H1 (cell line): ENCODE measurements around the gene TDP1. TPM values are rescaled to one million over a fixed set of nuclear protein-coding genes. Genes with fewer than 3 reads are reported as not detected.

Experiments used
- CTCF ChIA-PET: fragments of 300-600 bp; sonication (Branson Sonifier 250); formaldehyde crosslinking; loops from one replicate; lab custom pipeline; 2021; ENCODE audit not compliant: partially characterized antibody; lab: Charles Lee
- POLR2A ChIA-PET: fragments of 300-600 bp; sonication (Branson Sonifier 250); formaldehyde crosslinking; loops from one replicate; lab custom pipeline; 2021; ENCODE audit warnings: inconsistent platforms; ENCODE audit not compliant: partially characterized antibody; lab: Charles Lee
- DNase-seq, 2 experiments: peaks; one replicate each; pipeline versions ENCODE4 v3.0.0 to v3.0.0-alpha.2; 2010 to 2022; ENCODE audit warnings: low spot score in 2 of 2, low read depth in 1 of 2, mixed read lengths in 1 of 2
- FAIRE-seq: peaks from 2 replicates; lab custom pipeline; 2011; peaks lifted over from hg19 to GRCh38; lab: Jason Lieb, UNC
- H2AFZ ChIP-seq: 2 replicates; pipeline ENCODE4 v1.8.1; 2012; ENCODE audit warnings: low read length, inconsistent platforms
- H2AK5ac ChIP-seq: 2 replicates; pipeline ENCODE4 v1.6.1; 2013; ENCODE audit warnings: low read depth, low read length
- H2BK120ac ChIP-seq: replicated peaks from 2 replicates; pipeline ENCODE3; 2013; ENCODE audit warnings: low read depth, low read length, inconsistent platforms
- H2BK12ac ChIP-seq: 2 replicates; pipeline ENCODE4 v1.6.1; 2013; ENCODE audit warnings: low read depth, low read length
- H2BK15ac ChIP-seq: 2 replicates; pipeline ENCODE4 v1.6.1; 2013; ENCODE audit warnings: low read length
- H2BK20ac ChIP-seq: 2 replicates; pipeline ENCODE4 v1.6.1; 2013; ENCODE audit warnings: low read length
- H2BK5ac ChIP-seq: 2 replicates; pipeline ENCODE4 v1.6.1; 2013; ENCODE audit warnings: low read depth, low read length
- H3K14ac ChIP-seq: 2 replicates; pipeline ENCODE4 v1.6.1; 2013; ENCODE audit warnings: inconsistent platforms; ENCODE audit not compliant: insufficient read length
- H3K18ac ChIP-seq: 2 replicates; pipeline ENCODE4 v1.6.1; 2013; ENCODE audit warnings: low read length; ENCODE audit errors: extremely low read depth
- H3K23ac ChIP-seq: 2 replicates; pipeline ENCODE4 v1.6.1; 2013; ENCODE audit warnings: inconsistent platforms; ENCODE audit not compliant: insufficient read length
- H3K23me2 ChIP-seq: 2 replicates; pipeline ENCODE4 v1.6.1; 2013; ENCODE audit warnings: low read depth, low read length
- H3K27ac ChIP-seq: 2 replicates; pipeline ENCODE4 v1.6.1; 2011; ENCODE audit warnings: low read depth, low read length, inconsistent platforms
- H3K27me3 ChIP-seq, 4 experiments: replicated peaks in 1 of 4; 1 replicate in 1 of 4; 2 replicates in 3 of 4; pipeline versions ENCODE4 v1.6.1 to v1.8.1; 2011 to 2013; ENCODE audit warnings: low read length in 3 of 4, mild to moderate bottlenecking in 3 of 4, inconsistent platforms in 2 of 4, mixed read lengths in 2 of 4, moderate library complexity in 1 of 4; ENCODE audit not compliant: control insufficient read depth in 3 of 4, insufficient read depth in 3 of 4; ENCODE audit errors: extremely low read depth in 1 of 4
- H3K36me3 ChIP-seq, 4 experiments: 2 replicates each; pipeline versions ENCODE4 v1.6.1 to v1.8.1; 2011 to 2013; ENCODE audit warnings: mild to moderate bottlenecking in 4 of 4, low read length in 3 of 4, moderate library complexity in 2 of 4, control low read depth in 1 of 4, inconsistent platforms in 1 of 4; ENCODE audit not compliant: insufficient read depth in 4 of 4, control insufficient read depth in 2 of 4
- H3K4ac ChIP-seq: replicated peaks from 2 replicates; pipeline ENCODE3; 2013; ENCODE audit warnings: low read length, low read depth, mixed read lengths, inconsistent platforms; ENCODE audit not compliant: insufficient read length
- H3K4me1 ChIP-seq, 4 experiments: replicated peaks in 1 of 4; 1 replicate in 1 of 4; 2 replicates in 3 of 4; pipeline versions ENCODE4 v1.6.1 to v1.8.1; 2011 to 2013; ENCODE audit warnings: low read length in 3 of 4, inconsistent platforms in 2 of 4, mixed read lengths in 1 of 4; ENCODE audit not compliant: insufficient read depth in 4 of 4, control insufficient read depth in 3 of 4
- H3K4me2 ChIP-seq, 2 experiments: 2 replicates each; pipeline versions ENCODE4 v1.6.1 to v1.8.1; 2011 to 2013; ENCODE audit warnings: low read depth in 2 of 2, low read length in 2 of 2, control low read depth in 1 of 2, inconsistent platforms in 1 of 2, mild to moderate bottlenecking in 1 of 2; ENCODE audit not compliant: insufficient read depth in 1 of 2
- H3K4me3 ChIP-seq, 4 experiments: fragments of 200-600, 300-600 bp in 1 of 4; sonication (generic), shearing (Covaris generic), sonication (Bioruptor Twin) in 1 of 4; 2 replicates each; pipeline versions ENCODE4 v1.5.1 to v1.8.1; 2011 to 2016; ENCODE audit warnings: low read length in 4 of 4, low read depth in 3 of 4, control low read depth in 2 of 4, inconsistent platforms in 2 of 4, mild to moderate bottlenecking in 2 of 4, mixed read lengths in 1 of 4, moderate library complexity in 1 of 4; ENCODE audit not compliant: insufficient read depth in 2 of 4; ENCODE audit errors: extremely low read depth in 1 of 4
- H3K56ac ChIP-seq: replicated peaks from 2 replicates; pipeline ENCODE3; 2013; ENCODE audit warnings: low read depth, mild to moderate bottlenecking, mixed read lengths, low read length, inconsistent platforms; ENCODE audit not compliant: insufficient read length
- H3K79me1 ChIP-seq: 2 replicates; pipeline ENCODE4 v1.6.1; 2013; ENCODE audit warnings: low read depth, low read length, control low read depth
- H3K79me2 ChIP-seq, 2 experiments: 2 replicates each; pipeline versions ENCODE4 v1.6.1 to v1.8.1; 2012 to 2013; ENCODE audit warnings: low read length in 2 of 2, mild to moderate bottlenecking in 2 of 2, inconsistent platforms in 1 of 2; ENCODE audit not compliant: insufficient read depth in 2 of 2, control insufficient read depth in 1 of 2
- H3K9ac ChIP-seq, 4 experiments: replicated peaks in 1 of 4; 1 replicate in 1 of 4; 2 replicates in 3 of 4; pipeline versions ENCODE4 v1.6.1 to v1.8.1; 2011 to 2013; ENCODE audit warnings: low read depth in 3 of 4, low read length in 3 of 4, control low read depth in 2 of 4, mild to moderate bottlenecking in 2 of 4, moderate library complexity in 2 of 4, inconsistent platforms in 1 of 4; ENCODE audit errors: extremely low read depth in 1 of 4
- H3K9me3 ChIP-seq, 2 experiments: 2 replicates each; pipeline versions ENCODE4 v1.6.1 to v1.8.1; 2012 to 2013; ENCODE audit warnings: mild to moderate bottlenecking in 2 of 2, moderate library complexity in 2 of 2, control low read depth in 1 of 2, inconsistent platforms in 1 of 2, low read depth in 1 of 2, low read length in 1 of 2, mixed read lengths in 1 of 2; ENCODE audit not compliant: insufficient read depth in 2 of 2
- H4K20me1 ChIP-seq, 2 experiments: replicated peaks in 1 of 2; 2 replicates each; pipeline versions ENCODE3 to v1.8.1; 2011 to 2013; ENCODE audit warnings: inconsistent platforms in 2 of 2, low read length in 2 of 2, mild to moderate bottlenecking in 1 of 2; ENCODE audit not compliant: insufficient read depth in 2 of 2, control insufficient read depth in 1 of 2
- H4K5ac ChIP-seq: 2 replicates; pipeline ENCODE4 v1.6.1; 2013; ENCODE audit warnings: low read length, low read depth, mixed read lengths, inconsistent platforms; ENCODE audit not compliant: insufficient read length
- H4K8ac ChIP-seq: 2 replicates; pipeline ENCODE4 v1.8.0; 2013; ENCODE audit warnings: mild to moderate bottlenecking, moderate library complexity, low read length, inconsistent platforms; ENCODE audit not compliant: insufficient read depth; ENCODE audit errors: extremely low read depth
- H4K91ac ChIP-seq: replicated peaks from 2 replicates; pipeline ENCODE3; 2013; ENCODE audit warnings: low read length, mixed read lengths, inconsistent platforms; ENCODE audit not compliant: insufficient read length
- CHD2 ChIP-seq: IDR thresholded peaks from 2 replicates; pipeline ENCODE4 v1.6.1; 2012; ENCODE audit warnings: low read length, improper control_type of control experiment
- NANOG ChIP-seq: IDR thresholded peaks from 2 replicates; pipeline ENCODE4 v1.6.1; 2011; ENCODE audit warnings: low read length, low read depth, mild to moderate bottlenecking, inconsistent platforms; ENCODE audit not compliant: insufficient read depth, poor library complexity, severe bottlenecking
- RAD21 ChIP-seq, 2 experiments: IDR thresholded peaks in 1 of 2; conservative IDR thresholded peaks in 1 of 2; 2 replicates each; pipeline ENCODE4 v1.6.1; 2011; ENCODE audit warnings: low read depth in 2 of 2, low read length in 2 of 2, improper control_type of control experiment in 1 of 2, inconsistent platforms in 1 of 2, mild to moderate bottlenecking in 1 of 2, moderate library complexity in 1 of 2
- SP4 ChIP-seq: IDR thresholded peaks from 2 replicates; pipeline ENCODE4 v1.6.1; 2012; ENCODE audit warnings: low read length, inconsistent platforms
- TEAD4 ChIP-seq: IDR thresholded peaks from 2 replicates; pipeline ENCODE4 v1.6.1; 2012; ENCODE audit warnings: low read depth, low read length, inconsistent platforms, mixed read lengths
- YY1 ChIP-seq: IDR thresholded peaks from 2 replicates; pipeline ENCODE4 v1.6.1; 2011; ENCODE audit warnings: low read depth, mild to moderate bottlenecking, low read length
- WGBS, 2 experiments: shearing (Covaris generic) in 1 of 2; methylation state at CpG; one replicate each; pipeline versions ENCODE4 v1.1.6 to v1.1.7; 2013 to 2015; ENCODE audit warnings: low lambda C conversion rate in 2 of 2, mixed read lengths in 2 of 2, inconsistent platforms in 1 of 2, low coverage in 1 of 2, missing lambda C conversion rate in 1 of 2; ENCODE audit not compliant: insufficient replicate concordance in 2 of 2, insufficient coverage in 1 of 2, insufficient read length in 1 of 2; ENCODE audit errors: extremely low coverage in 1 of 2, missing lambda C conversion rate in 1 of 2; 5-methylcytosine and 5-hydroxymethylcytosine counted together
- polyA plus RNA-seq, 7 experiments: library from polyadenylated mRNA; depleted of rRNA in 3 of 7; stranded (reverse) in 5 of 7; unstranded in 2 of 7; fragments of >200 nt in 5 of 7; fragments of 200-250 nt in 2 of 7; gene quantifications; 1 replicate in 5 of 7; 2 replicates in 1 of 7; 4 replicates in 1 of 7; pipeline versions ENCODE4 v1.2.1 to v1.2.3, GENCODE V29; 2011 to 2013; ENCODE audit warnings: missing spikeins in 2 of 7, mixed read lengths in 2 of 7
- total RNA-seq: library from RNA; stranded (reverse); fragmentation: NEBNext Ultra II Directional; extraction: Animal tissue kit (Norgen Biotek cat#: 25700); gene quantifications from 2 replicates; pipeline ENCODE4 v1.2.1, GENCODE V29; 2021

The TDP1 gene
- total and polyA plus RNA-seq, 2 of the 8 experiments (the other 6 are each of a cell fraction or from before 2014, with no cell fraction given), result 32.2 to 69.9 TPM

- whole genome bisulfite sequencing, 2 experiments, result 91% methylated on average over 11 of the region's 11 CpGs; no CpG with 5 or more reads in 1 of the 2 experiments
- FAIRE-seq, result no peak
- H3K14ac ChIP-seq, result no peak overlapping the region
- no peak overlapping the region for H3K23ac ChIP-seq
- H3K9me3 ChIP-seq, result no peaks in the 10 kb centered on the region
- no peak overlapping the region for H3K4ac ChIP-seq
- no peak overlapping the region for H3K4me2 ChIP-seq
- no peak overlapping the region for H3K18ac ChIP-seq
- H2BK15ac ChIP-seq, result no peak overlapping the region
- H4K20me1 ChIP-seq, result peaks cover 0 to 5% of the 10 kb centered on the region in 2 experiments
- H2BK5ac ChIP-seq, result no peak overlapping the region
- no peak overlapping the region for H3K56ac ChIP-seq
- H4K8ac ChIP-seq, result no peak overlapping the region
- POLR2A ChIA-PET, result no interaction called here
- H3K79me2 ChIP-seq, result no peaks in the 10 kb centered on the region
- no peak overlapping the region for H2BK12ac ChIP-seq
- no peak overlapping the region for H4K5ac ChIP-seq
- H3K27me3 ChIP-seq, result no peaks in the 10 kb centered on the region
- no peaks in the 10 kb centered on the region for H3K4me1 ChIP-seq
- no peaks in the 10 kb centered on the region for H3K79me1 ChIP-seq
- no peak for DNase-seq
- no peak for TF ChIP-seq TEAD4
- TF ChIP-seq NANOG, result no peak
- TF ChIP-seq SP4, result no peak
- TF ChIP-seq RAD21 (IDR thresholded peaks at IDR 0.05 in 1 of 2, conservative IDR thresholded peaks at IDR 0.05 in 1 of 2; ENCODE audit: low read depth in 2 of 2, low read length in 2 of 2), result no peak
- no peak for TF ChIP-seq YY1
- no peak for TF ChIP-seq CHD2
- H3K27ac ChIP-seq, result no peak overlapping the region
- H3K23me2 ChIP-seq, result no peaks in the 10 kb centered on the region
- H2AFZ ChIP-seq, result no peak overlapping the region
- H3K9ac ChIP-seq, result no peak overlapping the region
- H2BK120ac ChIP-seq, result no peak overlapping the region
- no peak overlapping the region for H2AK5ac ChIP-seq
- H2BK20ac ChIP-seq, result no peak overlapping the region
- CTCF ChIA-PET, result interaction anchor here (1.3 kb wide), 1 partner anchor 65 kb away, joined by 4 read pairs; no protein-coding TSS in a partner anchor
- H3K36me3 ChIP-seq, result peaks cover 0 to 13% (median 3%) of the 10 kb centered on the region in 4 experiments; a peak in 3 of 8 replicates
- H4K91ac ChIP-seq, result no peak overlapping the region
- H3K4me3 ChIP-seq, result no peak overlapping the region
These were observed 83.7 kb downstream of the TDP1 start for GRCh38 chr14:90039253-90040010.
